ENCODE measurements around the gene CHMP1B.

Gene CHMP1B

GRCh38 chr18:11851146-11851805 lies at the start of gene CHMP1B:
TSS of gene CHMP1B (plus strand) at chr18:11851413. CDS start at chr18:11851512, 99 bp downstream.
- peak; percentile 98 for DNase-seq

- no peak for DNase-seq
These were observed 49.6 kb upstream of the CHMP1B start for GRCh38 chr18:11801573-11801972.

GRCh38 chr18:11802158-11802557 lies 49.1 kb upstream of the CHMP1B start:
- no peak for DNase-seq

GRCh38 chr18:11802586-11802985 lies 48.6 kb upstream of the CHMP1B start:
- no peak for DNase-seq

GRCh38 chr18:11807233-11807632 lies 44.0 kb upstream of the CHMP1B start:
- DNase-seq, result peak; percentile 52

GRCh38 chr18:11808001-11808855 lies 43.0 kb upstream of the CHMP1B start:
- peak; percentile 75 for DNase-seq

- no peak for DNase-seq
These were observed 41.3 kb upstream of the CHMP1B start for GRCh38 chr18:11809895-11810294.

GRCh38 chr18:11810379-11810778 lies 40.8 kb upstream of the CHMP1B start:
- DNase-seq, result no peak

- no peak for DNase-seq
These were observed 40.2 kb upstream of the CHMP1B start for GRCh38 chr18:11811009-11811408.

GRCh38 chr18:11817229-11817628 lies 34.0 kb upstream of the CHMP1B start:
- DNase-seq, result no peak

- DNase-seq, result no peak
These were observed 32.6 kb upstream of the CHMP1B start for GRCh38 chr18:11818486-11819203.

GRCh38 chr18:11819938-11820337 lies 31.3 kb upstream of the CHMP1B start:
- no peak for DNase-seq

- no peak for DNase-seq
These were observed 30.5 kb upstream of the CHMP1B start for GRCh38 chr18:11820697-11821096.

GRCh38 chr18:11821208-11821607 lies 30.0 kb upstream of the CHMP1B start:
- no peak for DNase-seq

- DNase-seq, result no peak
These were observed 29.5 kb upstream of the CHMP1B start for GRCh38 chr18:11821643-11822237.

GRCh38 chr18:11823545-11823944 lies 27.7 kb upstream of the CHMP1B start:
- no peak for DNase-seq

- DNase-seq, result no peak
These were observed 24.4 kb upstream of the CHMP1B start for GRCh38 chr18:11826836-11827235.

- no peak for DNase-seq
These were observed 22.3 kb upstream of the CHMP1B start for GRCh38 chr18:11828786-11829432.

GRCh38 chr18:11830585-11830984 lies 20.6 kb upstream of the CHMP1B start:
- DNase-seq, result no peak

GRCh38 chr18:11831921-11832320 lies 19.3 kb upstream of the CHMP1B start:
- no peak for DNase-seq

- DNase-seq, result no peak
These were observed 16.4 kb upstream of the CHMP1B start for GRCh38 chr18:11834772-11835171.

GRCh38 chr18:11839556-11839955 lies 11.7 kb upstream of the CHMP1B start:
- no peak for DNase-seq

GRCh38 chr18:11840493-11840892 lies 10.7 kb upstream of the CHMP1B start:
- no peak for DNase-seq

All from fibroblast of skin of right biceps (primary cell).